Measurements from ENCODE around the gene SV2C.
"Not testable (repeated sequence)": the region's sequence is repeated elsewhere in the genome, so short reads cannot be mapped to it uniquely, and the experiment has no call there.

Gene SV2C

DNA sequence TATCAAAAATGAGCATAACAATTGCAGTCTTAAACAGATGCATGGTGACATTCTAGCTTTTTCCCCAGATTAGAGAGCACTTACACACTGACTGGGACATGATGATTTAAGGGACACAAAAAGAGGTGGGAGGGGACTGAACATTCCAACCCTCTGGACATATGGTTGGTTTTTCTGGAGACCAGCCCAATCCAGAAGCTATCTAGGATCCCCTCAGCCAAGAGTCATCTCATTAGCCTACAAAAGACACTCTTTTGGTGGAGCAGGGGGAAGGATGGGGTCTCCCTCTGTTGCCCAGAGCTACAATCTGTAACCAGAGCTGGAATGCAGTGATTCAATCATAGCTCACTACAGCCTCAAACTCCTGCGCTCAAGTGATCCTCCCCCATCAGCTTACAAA lies 222.6 kb downstream of the SV2C start:
- H3K4me3 Mint-ChIP-seq = no peak overlapping the region
- no peak overlapping the region for H3K27ac Mint-ChIP-seq
- H3K4me1 Mint-ChIP-seq = no peaks in the 10 kb centered on the region
- H3K27me3 Mint-ChIP-seq = peaks cover 10% of the 10 kb centered on the region
- peaks cover 3% of the 10 kb centered on the region for H3K9me3 Mint-ChIP-seq
- DNase-seq (ENCODE audit: low spot score in 2 of 2) (no peak), ATAC-seq (ENCODE audit: low read depth) (no peak)
- H3K36me3 Mint-ChIP-seq = no peaks in the 10 kb centered on the region

DNA sequence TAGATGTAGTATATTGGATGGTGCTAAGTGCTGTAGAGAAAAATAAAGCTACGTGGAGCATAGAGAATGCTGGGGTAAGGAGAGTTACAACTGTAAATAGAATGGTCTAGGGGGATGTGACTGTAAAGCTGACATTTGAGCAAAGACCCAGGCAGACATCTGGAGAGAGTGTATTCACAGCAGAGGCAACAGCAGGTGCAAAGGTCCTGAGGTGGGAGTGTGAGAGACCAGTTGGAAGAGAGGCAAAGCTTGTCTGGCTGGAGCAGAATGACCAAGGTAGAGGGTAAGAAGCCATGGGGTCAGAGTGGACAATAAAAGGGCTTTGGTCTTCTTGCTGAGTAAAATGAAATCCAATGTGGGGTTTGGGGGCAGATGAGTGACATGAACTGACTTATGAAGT lies 227.0 kb downstream of the SV2C start:
- Mint-ChIP-seq H3K9me3 (peaks cover 3% of the 10 kb centered on the region), H3K27me3 (peaks cover 17% of the 10 kb centered on the region), H3K36me3 (no peaks in the 10 kb centered on the region), H3K4me3 (no peak overlapping the region), H3K4me1 (no peaks in the 10 kb centered on the region), H3K27ac (no peak overlapping the region)
- no peak for DNase-seq (ENCODE audit: low spot score in 2 of 2)
- ATAC-seq (ENCODE audit: low read depth) = no peak

DNA sequence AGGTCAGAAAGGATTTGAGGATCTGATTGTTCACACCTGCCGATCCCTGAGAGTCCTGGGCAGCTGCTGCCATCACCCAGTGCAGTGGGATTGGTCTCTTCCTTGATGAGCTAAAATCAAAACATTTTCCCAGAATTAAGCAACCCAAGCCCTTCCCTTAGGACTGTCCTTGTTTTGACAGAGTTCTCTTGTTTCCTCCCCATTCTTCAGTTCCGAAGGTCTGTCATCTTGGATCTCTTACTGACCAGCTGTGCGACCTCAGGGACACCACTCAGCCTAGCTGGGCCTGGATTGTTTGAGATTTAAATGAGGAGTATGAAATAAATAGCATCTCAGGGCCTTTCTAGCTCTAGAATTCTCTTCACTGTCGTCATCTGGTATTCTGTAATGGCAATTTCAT lies 229.6 kb downstream of the SV2C start:
- no peak overlapping the region for H3K4me3 Mint-ChIP-seq
- ATAC-seq (ENCODE audit: low read depth) = no peak
- no peaks in the 10 kb centered on the region for H3K36me3 Mint-ChIP-seq
- no peak for DNase-seq (ENCODE audit: low spot score in 2 of 2)
- H3K27ac Mint-ChIP-seq = no peak overlapping the region
- H3K27me3 Mint-ChIP-seq = peaks cover 18% of the 10 kb centered on the region
- peaks cover 3% of the 10 kb centered on the region for H3K9me3 Mint-ChIP-seq
- H3K4me1 Mint-ChIP-seq = no peaks in the 10 kb centered on the region

DNA sequence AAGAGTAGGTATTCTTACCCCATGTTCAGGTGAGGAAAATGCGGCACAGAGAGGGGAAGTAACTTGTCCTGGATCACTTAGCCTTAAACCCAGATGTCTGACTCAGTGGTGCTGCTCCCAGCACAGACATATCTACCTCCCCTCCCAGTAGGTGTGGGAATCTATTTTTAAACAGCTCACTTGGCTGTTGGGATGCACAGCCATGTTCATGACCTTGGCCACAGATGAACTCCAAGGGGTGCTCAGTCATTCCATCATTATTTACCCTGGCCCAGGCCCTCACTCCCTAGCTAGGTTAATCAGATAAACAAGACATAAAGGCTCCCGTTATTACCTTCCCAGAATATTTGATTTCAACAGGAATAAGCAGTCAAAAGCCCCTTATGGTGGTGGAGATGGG lies 231.5 kb downstream of the SV2C start:
- Mint-ChIP-seq H3K36me3 (no peaks in the 10 kb centered on the region), H3K4me3 (no peak overlapping the region), H3K4me1 (no peaks in the 10 kb centered on the region), H3K27ac (no peak overlapping the region), H3K27me3 (peaks cover 12% of the 10 kb centered on the region), H3K9me3 (peaks cover 3% of the 10 kb centered on the region)
- ATAC-seq (ENCODE audit: low read depth) = no peak
- DNase-seq (ENCODE audit: low spot score in 2 of 2) = no peak

DNA sequence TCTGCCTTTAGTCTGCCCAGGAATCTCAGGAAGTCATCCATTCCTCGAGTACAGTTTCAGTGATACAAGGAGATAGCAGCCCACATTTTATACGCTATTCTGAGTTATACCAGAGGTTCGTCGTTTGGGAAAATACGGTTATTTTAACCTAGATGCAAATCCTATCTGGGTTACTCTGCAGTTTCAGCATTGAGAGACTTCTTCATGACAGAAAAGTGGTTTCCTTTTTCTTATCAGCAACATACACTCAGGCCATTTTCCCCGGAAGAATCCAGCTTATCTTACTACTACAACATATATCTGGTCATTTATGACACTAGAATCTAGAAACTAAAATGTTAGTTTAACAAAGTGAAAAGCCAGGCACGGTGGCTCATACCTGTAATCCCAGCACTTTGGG lies 236.5 kb downstream of the SV2C start:
- peaks cover 3% of the 10 kb centered on the region for H3K9me3 Mint-ChIP-seq
- DNase-seq (ENCODE audit: low spot score in 2 of 2) = no peak
- H3K36me3 Mint-ChIP-seq = no peaks in the 10 kb centered on the region
- ATAC-seq (ENCODE audit: low read depth) = no peak
- no peak overlapping the region for H3K27ac Mint-ChIP-seq
- H3K4me1 Mint-ChIP-seq = no peaks in the 10 kb centered on the region
- peaks cover 6% of the 10 kb centered on the region for H3K27me3 Mint-ChIP-seq
- H3K4me3 Mint-ChIP-seq = no peak overlapping the region

DNA sequence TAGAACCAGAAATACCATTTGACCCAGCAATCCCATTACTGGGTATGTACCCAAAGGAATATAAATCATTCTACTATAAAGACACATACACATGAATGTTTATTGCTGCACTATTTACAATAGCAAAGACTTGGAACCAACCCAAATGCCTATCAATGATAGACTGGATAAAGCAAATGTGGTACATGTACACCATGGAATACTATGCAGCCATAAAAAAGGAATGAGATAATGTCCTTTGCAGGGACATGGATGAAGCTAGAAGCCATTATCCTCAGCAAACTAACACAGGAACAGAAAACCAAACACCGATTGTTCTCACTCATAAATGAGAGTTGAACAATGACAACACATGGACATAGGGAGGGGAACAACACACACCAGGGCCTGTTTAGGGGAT lies 240.3 kb downstream of the SV2C start:
- not testable (repeated sequence) for H3K27ac Mint-ChIP-seq; H3K9me3 Mint-ChIP-seq; ATAC-seq (ENCODE audit: low read depth); H3K4me3 Mint-ChIP-seq; H3K36me3 Mint-ChIP-seq; H3K4me1 Mint-ChIP-seq; DNase-seq (ENCODE audit: low spot score in 2 of 2); H3K27me3 Mint-ChIP-seq

DNA sequence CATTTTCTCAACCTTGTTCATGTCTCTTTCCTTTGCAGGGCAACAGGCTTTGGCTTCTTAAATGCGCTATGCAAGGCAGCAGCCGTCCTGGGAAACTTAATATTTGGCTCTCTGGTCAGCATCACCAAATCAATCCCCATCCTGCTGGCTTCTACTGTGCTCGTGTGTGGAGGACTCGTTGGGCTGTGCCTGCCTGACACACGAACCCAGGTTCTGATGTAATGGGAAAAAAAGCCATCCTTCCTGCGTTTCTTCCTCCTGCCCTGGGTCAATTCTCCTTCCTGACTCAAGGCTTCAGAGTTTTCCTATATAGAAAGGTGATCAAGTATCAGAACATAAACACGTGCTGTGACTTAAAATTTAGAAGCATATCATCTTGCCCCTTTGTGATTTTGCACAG lies 242.1 kb downstream of the SV2C start:
- H3K36me3 Mint-ChIP-seq = no peaks in the 10 kb centered on the region
- no peak overlapping the region for H3K27ac Mint-ChIP-seq
- no peak overlapping the region for H3K4me3 Mint-ChIP-seq
- peaks cover 4% of the 10 kb centered on the region for H3K27me3 Mint-ChIP-seq
- no peaks in the 10 kb centered on the region for H3K4me1 Mint-ChIP-seq
- H3K9me3 Mint-ChIP-seq = peaks cover 3% of the 10 kb centered on the region
- DNase-seq (ENCODE audit: low spot score in 2 of 2) (no peak), ATAC-seq (ENCODE audit: low read depth) (no peak)

DNA sequence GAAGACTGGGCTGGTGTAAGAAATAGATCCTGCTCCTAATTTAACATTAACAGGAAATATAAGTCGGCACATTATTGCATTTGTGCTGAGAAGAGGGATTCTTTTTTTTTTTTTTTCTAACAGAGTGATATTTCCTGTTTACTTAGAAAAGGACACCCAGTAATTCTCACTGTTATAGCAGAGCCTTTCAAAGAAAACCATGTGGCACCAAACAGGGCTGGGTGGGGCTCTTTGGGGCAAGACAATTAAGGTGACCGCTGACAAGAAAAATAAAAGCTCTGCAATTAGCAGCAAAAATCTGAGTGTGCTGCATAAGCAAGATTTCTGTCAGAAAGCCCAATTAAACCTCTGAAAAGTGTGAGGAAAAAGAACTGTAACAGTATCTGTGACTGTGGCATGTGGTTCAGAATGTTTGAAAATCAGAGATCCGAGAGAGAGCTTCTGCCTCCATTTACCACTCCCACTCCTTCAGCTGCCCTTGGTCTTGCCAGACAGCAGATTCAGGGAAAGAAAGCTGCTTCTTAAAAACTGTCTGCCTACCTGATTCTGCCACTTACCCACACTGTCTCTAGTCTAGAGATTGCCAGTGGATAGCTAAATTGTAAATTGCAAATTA lies 242.8 kb downstream of the SV2C start:
- Mint-ChIP-seq H3K4me1 (no peaks in the 10 kb centered on the region), H3K27me3 (peaks cover 4% of the 10 kb centered on the region), H3K36me3 (no peaks in the 10 kb centered on the region), H3K27ac (no peak overlapping the region), H3K4me3 (no peak overlapping the region), H3K9me3 (peaks cover 3% of the 10 kb centered on the region)
- no peak for DNase-seq (ENCODE audit: low spot score in 2 of 2)
- ATAC-seq (ENCODE audit: low read depth) = no peak

DNA sequence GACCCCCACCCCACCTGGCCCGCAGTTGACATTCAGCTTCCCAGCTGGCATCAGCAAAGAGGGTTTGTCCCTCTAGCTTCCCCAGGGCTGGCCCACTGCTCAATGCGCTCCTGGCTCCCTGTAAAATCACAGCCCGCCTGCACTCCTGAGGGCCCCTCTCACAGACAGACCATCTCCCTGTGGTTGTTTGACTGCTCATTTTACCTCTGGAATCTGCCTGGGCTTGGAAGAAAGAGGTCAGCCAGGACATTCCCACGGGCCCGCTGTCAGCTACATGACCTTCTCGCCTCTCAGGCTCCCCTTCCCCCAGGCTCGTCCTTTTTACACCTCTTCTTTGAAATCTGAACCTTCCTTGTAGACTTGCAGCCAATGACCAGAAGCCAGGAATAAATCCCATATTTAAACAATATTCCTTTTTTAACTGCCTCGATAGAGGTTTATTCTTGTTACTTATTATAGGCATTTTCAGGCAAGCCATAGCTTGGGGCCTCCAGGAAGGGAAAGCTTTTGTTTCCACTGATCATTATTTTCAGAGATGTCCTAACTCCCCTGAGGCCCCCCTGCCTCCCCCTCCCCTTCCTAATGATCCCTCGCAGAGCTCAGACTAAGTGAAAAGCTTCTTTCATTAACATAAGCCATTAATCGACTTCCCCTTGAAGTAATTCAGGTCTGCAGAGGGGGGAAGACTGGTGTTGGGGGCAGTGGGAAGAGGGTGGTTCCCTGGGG lies 243.6 kb downstream of the SV2C start:
- Mint-ChIP-seq H3K9me3 (peaks cover 3% of the 10 kb centered on the region), H3K27me3 (peaks cover 4% of the 10 kb centered on the region), H3K4me1 (no peaks in the 10 kb centered on the region), H3K4me3 (no peak overlapping the region), H3K27ac (no peak overlapping the region), H3K36me3 (no peaks in the 10 kb centered on the region)
- ATAC-seq (ENCODE audit: low read depth) = no peak
- DNase-seq (ENCODE audit: low spot score in 2 of 2) = no peak

DNA sequence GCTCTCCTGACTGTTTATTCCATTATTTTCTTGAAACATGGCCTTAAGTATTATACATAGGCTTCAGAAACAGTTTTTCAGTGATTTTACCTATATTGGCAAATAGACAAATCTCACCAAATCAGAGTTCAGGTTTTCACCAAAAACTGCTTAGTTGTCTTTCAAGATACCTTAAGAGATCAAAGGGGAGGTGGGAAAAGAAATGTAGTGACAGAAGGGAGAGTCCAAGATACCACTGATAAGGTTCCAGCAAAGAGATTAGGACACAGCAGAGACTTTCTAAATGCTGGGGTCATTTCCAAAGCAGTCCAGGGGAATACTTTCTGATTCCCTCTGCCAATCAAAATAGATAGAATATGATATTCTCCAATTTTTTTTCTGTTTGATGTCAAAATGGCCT lies 246.2 kb downstream of the SV2C start:
- DNase-seq (ENCODE audit: low spot score in 2 of 2) = no peak
- Mint-ChIP-seq H3K9me3 (no peaks in the 10 kb centered on the region), H3K27me3 (peaks cover 1% of the 10 kb centered on the region), H3K36me3 (no peaks in the 10 kb centered on the region), H3K27ac (no peak overlapping the region), H3K4me3 (no peak overlapping the region), H3K4me1 (no peaks in the 10 kb centered on the region)
- no peak for ATAC-seq (ENCODE audit: low read depth)

DNA sequence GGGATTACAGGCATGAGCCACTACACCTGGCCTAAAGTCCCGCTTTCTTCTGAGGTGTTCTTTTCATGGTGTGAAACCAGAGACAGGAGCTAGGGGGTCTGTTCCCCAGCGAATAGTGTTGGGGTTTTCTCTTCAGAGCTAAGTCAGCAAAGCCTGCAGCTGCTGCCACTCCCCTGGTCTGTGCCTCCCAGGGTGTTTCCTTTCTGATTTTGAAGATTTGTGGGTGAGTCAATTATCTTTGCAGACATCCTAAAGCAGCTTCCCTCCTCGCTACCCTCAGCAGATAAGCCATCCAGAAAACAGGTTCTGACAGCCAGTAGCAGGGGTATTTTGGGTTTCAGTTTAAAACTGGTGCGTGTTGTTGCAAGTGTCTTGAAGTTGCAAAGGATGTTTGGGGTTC lies 247.9 kb downstream of the SV2C start:
- ATAC-seq (ENCODE audit: low read depth) (no peak), DNase-seq (ENCODE audit: low spot score in 2 of 2) (no peak)
- peaks cover 1% of the 10 kb centered on the region for H3K27me3 Mint-ChIP-seq
- no peaks in the 10 kb centered on the region for H3K4me1 Mint-ChIP-seq
- H3K4me3 Mint-ChIP-seq = no peak overlapping the region
- H3K36me3 Mint-ChIP-seq = no peaks in the 10 kb centered on the region
- no peaks in the 10 kb centered on the region for H3K9me3 Mint-ChIP-seq
- no peak overlapping the region for H3K27ac Mint-ChIP-seq

DNA sequence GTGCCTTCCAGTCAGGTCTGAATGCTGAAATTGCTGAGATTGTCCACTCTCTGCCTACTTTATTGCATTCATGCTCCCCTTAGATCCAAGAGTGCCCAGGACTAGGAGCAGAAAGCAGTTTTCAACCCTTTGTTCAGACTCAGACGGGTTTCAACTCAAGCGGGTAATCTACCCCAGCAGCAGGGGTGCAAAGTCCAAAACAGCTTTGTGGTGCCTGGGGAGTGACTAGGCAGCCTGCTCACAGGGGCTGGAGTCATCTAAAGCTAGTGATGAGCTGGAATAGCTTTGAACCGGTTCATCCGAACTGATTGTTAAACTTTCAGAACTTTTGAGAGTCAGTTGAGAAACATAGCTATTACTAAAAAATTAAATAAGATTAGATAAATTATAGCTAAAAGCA lies 248.9 kb downstream of the SV2C start:
- no peaks in the 10 kb centered on the region for H3K4me1 Mint-ChIP-seq

DNA sequence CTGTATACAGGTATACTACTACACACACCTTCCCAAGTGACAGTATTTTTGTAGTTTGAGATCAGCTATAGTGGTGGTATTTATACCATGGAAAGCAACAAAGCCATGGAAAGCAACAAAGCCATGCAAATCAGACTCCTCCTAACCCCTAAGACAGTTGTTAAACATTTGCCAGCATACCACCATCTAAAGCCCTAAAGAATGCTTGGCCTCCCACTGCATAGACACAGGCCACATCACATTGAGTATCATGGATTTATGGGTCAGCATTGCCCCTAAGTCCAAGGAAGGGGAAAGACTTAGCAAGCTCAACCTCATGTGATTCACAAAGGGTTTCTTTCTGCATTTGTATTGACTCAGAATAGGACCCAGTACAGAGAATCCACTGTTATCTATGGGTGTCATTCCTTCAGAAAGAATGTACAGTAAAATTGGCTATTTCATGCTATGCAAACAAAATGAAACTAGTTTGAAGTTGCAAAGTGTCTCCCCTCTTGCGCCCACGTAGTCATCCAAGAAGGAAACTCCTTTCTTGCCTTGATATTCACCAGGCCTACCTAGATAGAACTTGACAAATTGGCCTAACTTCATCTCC lies 249.5 kb downstream of the SV2C start:
- no peaks in the 10 kb centered on the region for H3K27me3 Mint-ChIP-seq
- no peak for DNase-seq (ENCODE audit: low spot score in 2 of 2)
- H3K4me3 Mint-ChIP-seq = no peak overlapping the region
- ATAC-seq (ENCODE audit: low read depth) = no peak
- no peaks in the 10 kb centered on the region for H3K36me3 Mint-ChIP-seq
- no peaks in the 10 kb centered on the region for H3K9me3 Mint-ChIP-seq
- no peaks in the 10 kb centered on the region for H3K4me1 Mint-ChIP-seq
- no peak overlapping the region for H3K27ac Mint-ChIP-seq

More for the DNA sequence above, 248.9 kb downstream of the SV2C start:
- Mint-ChIP-seq H3K27ac (no peak overlapping the region), H3K27me3 (no peaks in the 10 kb centered on the region), H3K9me3 (no peaks in the 10 kb centered on the region), H3K36me3 (no peaks in the 10 kb centered on the region), H3K4me3 (no peak overlapping the region)
- ATAC-seq (ENCODE audit: low read depth) = no peak
- DNase-seq (ENCODE audit: low spot score in 2 of 2) = no peak

DNA sequence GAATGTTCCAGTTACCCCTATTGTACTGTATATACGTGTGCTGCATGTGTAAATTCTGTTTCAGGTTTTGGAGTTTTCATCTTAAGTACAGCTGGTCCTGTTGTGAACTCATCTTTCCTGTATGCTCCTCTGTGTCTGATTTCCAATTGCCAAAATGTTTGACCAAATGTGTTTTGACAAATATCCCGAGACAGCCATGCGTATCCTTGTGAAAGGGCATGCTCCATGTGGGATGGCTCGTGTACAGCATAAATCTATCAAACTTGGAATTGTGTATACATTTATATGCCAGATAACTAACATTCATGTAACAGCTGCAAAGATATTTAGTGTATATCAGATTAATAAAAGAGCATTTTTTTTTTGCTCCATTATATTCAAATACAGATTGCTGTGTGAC lies 250.4 kb downstream of the SV2C start:
- ATAC-seq (ENCODE audit: low read depth) = no peak
- Mint-ChIP-seq H3K4me1 (no peaks in the 10 kb centered on the region), H3K9me3 (no peaks in the 10 kb centered on the region), H3K4me3 (no peak overlapping the region), H3K36me3 (no peaks in the 10 kb centered on the region), H3K27ac (no peak overlapping the region), H3K27me3 (no peaks in the 10 kb centered on the region)
- no peak for DNase-seq (ENCODE audit: low spot score in 2 of 2)

DNA sequence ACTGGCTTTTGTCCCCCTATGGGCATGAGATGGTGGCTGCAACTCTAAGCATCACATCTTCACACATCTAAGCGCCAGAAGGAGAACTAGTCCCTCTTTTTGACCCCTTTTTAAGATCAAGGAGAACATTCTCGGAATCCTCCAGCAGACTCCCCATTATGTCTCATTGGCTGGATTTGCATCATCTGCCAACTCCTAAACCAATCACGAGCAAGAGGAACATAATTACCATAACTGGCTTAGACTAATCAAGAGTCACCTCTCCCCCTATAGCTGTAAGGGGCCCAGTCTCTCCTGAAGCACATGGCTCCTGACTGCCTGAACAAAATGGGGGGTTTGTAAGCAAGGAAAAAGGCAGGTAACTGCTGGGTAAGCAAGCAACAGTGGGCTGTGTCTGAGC lies 251.4 kb downstream of the SV2C start:
- H3K4me1 Mint-ChIP-seq = no peaks in the 10 kb centered on the region
- H3K27me3 Mint-ChIP-seq = no peaks in the 10 kb centered on the region
- H3K27ac Mint-ChIP-seq = no peak overlapping the region
- no peak overlapping the region for H3K4me3 Mint-ChIP-seq
- ATAC-seq (ENCODE audit: low read depth) = no peak
- DNase-seq (ENCODE audit: low spot score in 2 of 2) = no peak
- no peaks in the 10 kb centered on the region for H3K9me3 Mint-ChIP-seq
- no peaks in the 10 kb centered on the region for H3K36me3 Mint-ChIP-seq

Data from memory B cell (primary cell).